Measurements from ENCODE around the gene GIMAP2.

DNA sequence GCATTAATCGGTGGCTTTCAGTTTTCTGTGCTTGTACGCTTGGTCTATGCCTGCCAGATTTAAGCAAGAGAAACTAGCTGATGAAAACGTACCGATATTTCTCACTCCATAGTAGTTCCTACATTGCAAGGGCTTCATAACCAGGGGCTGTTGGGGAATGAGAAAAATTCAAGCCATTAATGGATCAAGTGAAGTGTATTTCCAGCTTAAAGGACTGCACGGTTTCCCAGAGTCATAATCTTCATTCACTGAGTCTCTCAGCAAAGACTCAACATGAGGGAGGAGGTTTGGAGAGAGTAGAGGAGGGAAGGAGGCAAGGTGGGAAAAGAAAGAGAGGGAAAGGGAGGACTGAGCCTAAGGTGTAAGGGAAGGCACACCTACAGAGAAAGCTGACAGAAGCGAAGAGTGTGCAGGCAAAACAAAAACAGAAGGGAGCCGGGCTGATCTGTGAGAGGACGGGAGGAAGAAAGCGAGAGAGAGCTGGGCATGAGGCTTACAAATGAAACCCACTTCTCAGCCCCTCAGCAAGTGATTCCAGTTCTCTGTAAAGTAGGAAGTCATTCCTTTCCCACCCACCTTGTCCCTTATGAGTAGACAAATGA, 625 bp downstream of the GIMAP2 start:
- TF ChIP-seq HINFP (tag; conservative IDR thresholded peaks at IDR 0.05; ENCODE audit: low read depth) (no peak), TOE1 (IDR thresholded peaks at IDR 0.05; ENCODE audit: borderline replicate concordance) (no peak), TOE1 (CRISPR knock-in tag; IDR thresholded peaks at IDR 0.05; ENCODE audit: borderline replicate concordance, low read depth) (no peak), DIDO1 (tag; IDR thresholded peaks at IDR 0.05; ENCODE audit: low read depth) (no peak), FOXK2 (conservative IDR thresholded peaks at IDR 0.05 in 1 of 2, IDR thresholded peaks at IDR 0.05 in 1 of 2; ENCODE audit: low read depth in 2 of 2) (no peak), ZFP91 (CRISPR knock-in tag; IDR thresholded peaks at IDR 0.05) (no peak), SMARCB1 (IDR thresholded peaks at IDR 0.05; ENCODE audit: insufficient read length, low read depth) (no peak), EZH2 (IDR thresholded peaks at IDR 0.05; ENCODE audit: borderline replicate concordance, low read depth, low read length) (no peak), ZFPM2 (CRISPR knock-in tag; IDR thresholded peaks at IDR 0.05) (no peak), SRF (CRISPR knock-in tag; IDR thresholded peaks at IDR 0.05) (no peak), MYC (IDR thresholded peaks at IDR 0.05; ENCODE audit: low read depth, low read length) (no peak), MYC (CRISPR knock-in tag; IDR thresholded peaks at IDR 0.05; ENCODE audit: borderline replicate concordance, low read depth) (no peak), HDAC1 (IDR thresholded peaks at IDR 0.05) (no peak), JUND (IDR thresholded peaks at IDR 0.05; ENCODE audit: borderline replicate concordance, low read depth, low read length) (no peak), JUND (tag; IDR thresholded peaks at IDR 0.05; ENCODE audit: borderline replicate concordance, low read depth, low read length) (no peak)
- TF ChIP-seq, protein P1, sequence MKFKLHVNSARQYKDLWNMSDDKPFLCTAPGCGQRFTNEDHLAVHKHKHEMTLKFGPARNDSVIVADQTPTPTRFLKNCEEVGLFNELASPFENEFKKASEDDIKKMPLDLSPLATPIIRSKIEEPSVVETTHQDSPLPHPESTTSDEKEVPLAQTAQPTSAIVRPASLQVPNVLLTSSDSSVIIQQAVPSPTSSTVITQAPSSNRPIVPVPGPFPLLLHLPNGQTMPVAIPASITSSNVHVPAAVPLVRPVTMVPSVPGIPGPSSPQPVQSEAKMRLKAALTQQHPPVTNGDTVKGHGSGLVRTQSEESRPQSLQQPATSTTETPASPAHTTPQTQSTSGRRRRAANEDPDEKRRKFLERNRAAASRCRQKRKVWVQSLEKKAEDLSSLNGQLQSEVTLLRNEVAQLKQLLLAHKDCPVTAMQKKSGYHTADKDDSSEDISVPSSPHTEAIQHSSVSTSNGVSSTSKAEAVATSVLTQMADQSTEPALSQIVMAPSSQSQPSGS (CRISPR knock-in tag; IDR thresholded peaks at IDR 0.05) = no peak

Measured in K562 (cell line).